Measurements from ENCODE around the gene KRTAP12-4. TPM values are rescaled to one million over a fixed set of nuclear protein-coding genes. Genes with fewer than 3 reads are reported as not detected.

The KRTAP12-4 gene
- not detected for total RNA-seq

- no peak within 1 kb of the TSS for H3K4me3 Mint-ChIP-seq
- no peak for ATAC-seq
- ChIA-PET CTCF (interaction anchor here (1.4 to 1.8 kb wide), 2 partner anchors 9 to 144 kb away, joined by 4 read pairs; no protein-coding TSS in a partner anchor), POLR2A (no interaction called here)
- peaks cover 46% of the 10 kb centered on the region for H3K9me3 Mint-ChIP-seq (ENCODE audit: insufficient read depth)
- peak within 1 kb of the TSS; percentile 77 for H3K27ac Mint-ChIP-seq
- H3K36me3 Mint-ChIP-seq (ENCODE audit: low read depth) = peaks cover 59% of the 10 kb centered on the region
- peaks cover 57% of the 10 kb centered on the region for H3K4me1 Mint-ChIP-seq (ENCODE audit: low read depth)
- H3K27me3 Mint-ChIP-seq (ENCODE audit: low read depth) = no peaks in the 10 kb centered on the region
- DNase-seq = no peak
Observed at GRCh38 chr21:44654576-44655175, at the start of gene KRTAP12-4. KRTAP12-4 (minus strand) TSS chr21:44654659; CDS start chr21:44654614, 45 bp downstream.

GRCh38 chr21:44703731-44704635 lies 49.5 kb upstream of the KRTAP12-4 start:
- Mint-ChIP-seq H3K27ac (no peak overlapping the region), H3K36me3 (ENCODE audit: low read depth) (peaks cover 13% of the 10 kb centered on the region), H3K4me1 (ENCODE audit: low read depth) (no peaks in the 10 kb centered on the region), H3K4me3 (no peak overlapping the region), H3K27me3 (ENCODE audit: low read depth) (peaks cover 66% of the 10 kb centered on the region), H3K9me3 (ENCODE audit: insufficient read depth) (peaks cover 11% of the 10 kb centered on the region)
- DNase-seq = peak; percentile 17
- ATAC-seq = no peak
- POLR2A ChIA-PET = no interaction called here
- CTCF ChIA-PET = no interaction called here

GRCh38 chr21:44702973-44703730 lies 48.7 kb upstream of the KRTAP12-4 start:
- ATAC-seq (no peak), DNase-seq (peak; percentile 16)
- Mint-ChIP-seq H3K4me1 (ENCODE audit: low read depth) (no peaks in the 10 kb centered on the region), H3K27me3 (ENCODE audit: low read depth) (peaks cover 65% of the 10 kb centered on the region), H3K4me3 (no peak overlapping the region), H3K27ac (no peak overlapping the region), H3K9me3 (ENCODE audit: insufficient read depth) (peaks cover 11% of the 10 kb centered on the region), H3K36me3 (ENCODE audit: low read depth) (peaks cover 13% of the 10 kb centered on the region)
- ChIA-PET POLR2A (no interaction called here), CTCF (no interaction called here)

GRCh38 chr21:44702111-44702972 lies 47.9 kb upstream of the KRTAP12-4 start:
- Mint-ChIP-seq H3K27me3 (ENCODE audit: low read depth) (peaks cover 65% of the 10 kb centered on the region), H3K27ac (no peak overlapping the region), H3K4me1 (ENCODE audit: low read depth) (no peaks in the 10 kb centered on the region), H3K4me3 (no peak overlapping the region), H3K9me3 (ENCODE audit: insufficient read depth) (peaks cover 11% of the 10 kb centered on the region), H3K36me3 (ENCODE audit: low read depth) (peaks cover 13% of the 10 kb centered on the region)
- ChIA-PET POLR2A (no interaction called here), CTCF (no interaction called here)
- ATAC-seq (no peak), DNase-seq (peak; percentile 9)

- no peak overlapping the region for H3K4me3 Mint-ChIP-seq
- DNase-seq = peak; percentile 7
- ATAC-seq = no peak
- H3K27me3 Mint-ChIP-seq (ENCODE audit: low read depth) = peaks cover 70% of the 10 kb centered on the region
- POLR2A ChIA-PET = no interaction called here
- CTCF ChIA-PET = no interaction called here
- H3K4me1 Mint-ChIP-seq (ENCODE audit: low read depth) = no peaks in the 10 kb centered on the region
- H3K9me3 Mint-ChIP-seq (ENCODE audit: insufficient read depth) = peaks cover 11% of the 10 kb centered on the region
- H3K27ac Mint-ChIP-seq = no peak overlapping the region
- peaks cover 13% of the 10 kb centered on the region for H3K36me3 Mint-ChIP-seq (ENCODE audit: low read depth)
Observed at GRCh38 chr21:44701541-44701940, 47.1 kb upstream of the KRTAP12-4 start.

- CTCF ChIA-PET = no interaction called here
- peaks cover 66% of the 10 kb centered on the region for H3K27me3 Mint-ChIP-seq (ENCODE audit: low read depth)
- DNase-seq = peak; percentile 10
- peaks cover 9% of the 10 kb centered on the region for H3K36me3 Mint-ChIP-seq (ENCODE audit: low read depth)
- POLR2A ChIA-PET = no interaction called here
- H3K9me3 Mint-ChIP-seq (ENCODE audit: insufficient read depth) = peaks cover 11% of the 10 kb centered on the region
- H3K27ac Mint-ChIP-seq = no peak overlapping the region
- no peak overlapping the region for H3K4me3 Mint-ChIP-seq
- no peak for ATAC-seq
- H3K4me1 Mint-ChIP-seq (ENCODE audit: low read depth) = no peaks in the 10 kb centered on the region
Observed at GRCh38 chr21:44701023-44701400, 46.6 kb upstream of the KRTAP12-4 start.

GRCh38 chr21:44700101-44701022 lies 45.9 kb upstream of the KRTAP12-4 start:
- H3K4me3 Mint-ChIP-seq = no peak overlapping the region
- peaks cover 63% of the 10 kb centered on the region for H3K27me3 Mint-ChIP-seq (ENCODE audit: low read depth)
- DNase-seq (peak; percentile 6), ATAC-seq (no peak)
- H3K9me3 Mint-ChIP-seq (ENCODE audit: insufficient read depth) = peaks cover 7% of the 10 kb centered on the region
- no peak overlapping the region for H3K27ac Mint-ChIP-seq
- H3K4me1 Mint-ChIP-seq (ENCODE audit: low read depth) = no peaks in the 10 kb centered on the region
- POLR2A ChIA-PET = no interaction called here
- H3K36me3 Mint-ChIP-seq (ENCODE audit: low read depth) = peaks cover 5% of the 10 kb centered on the region
- CTCF ChIA-PET = no interaction called here

GRCh38 chr21:44699502-44700001 lies 45.1 kb upstream of the KRTAP12-4 start:
- DNase-seq = no peak
- peaks cover under 1% of the 10 kb centered on the region for H3K9me3 Mint-ChIP-seq (ENCODE audit: insufficient read depth)
- H3K27ac Mint-ChIP-seq = no peak overlapping the region
- no peaks in the 10 kb centered on the region for H3K36me3 Mint-ChIP-seq (ENCODE audit: low read depth)
- CTCF ChIA-PET = no interaction called here
- no peaks in the 10 kb centered on the region for H3K4me1 Mint-ChIP-seq (ENCODE audit: low read depth)
- peaks cover 56% of the 10 kb centered on the region for H3K27me3 Mint-ChIP-seq (ENCODE audit: low read depth)
- no peak for ATAC-seq
- POLR2A ChIA-PET = no interaction called here
- H3K4me3 Mint-ChIP-seq = no peak overlapping the region

- Mint-ChIP-seq H3K36me3 (ENCODE audit: low read depth) (peaks cover 3% of the 10 kb centered on the region), H3K4me3 (no peak overlapping the region), H3K27me3 (ENCODE audit: low read depth) (peaks cover 50% of the 10 kb centered on the region), H3K4me1 (ENCODE audit: low read depth) (peaks cover 2% of the 10 kb centered on the region), H3K9me3 (ENCODE audit: insufficient read depth) (peaks cover 9% of the 10 kb centered on the region), H3K27ac (no peak overlapping the region)
- ATAC-seq = no peak
- CTCF ChIA-PET = no interaction called here
- peak; percentile 14 for DNase-seq
- POLR2A ChIA-PET = no interaction called here
Observed at GRCh38 chr21:44697811-44698734, 43.6 kb upstream of the KRTAP12-4 start.

All from activated CD8-positive, alpha-beta T cell treated with anti-CD3 and anti-CD28 coated beads, Interleukin-2, amount 10 ng/mL, durations not matched to agents 7 days and 5 days (primary cell).